HG03280 (cell line): ENCODE results near the gene TENM4.

ENCODE experiments used
- ATAC-seq: cut with Tn5 transposase; IDR thresholded peaks from one replicate; pipeline ENCODE4 v1.9.1; 2021; ENCODE audit warnings: mild to moderate bottlenecking, moderate library complexity; ENCODE audit not compliant: unreplicated experiment

TENM4 gene

DNA sequence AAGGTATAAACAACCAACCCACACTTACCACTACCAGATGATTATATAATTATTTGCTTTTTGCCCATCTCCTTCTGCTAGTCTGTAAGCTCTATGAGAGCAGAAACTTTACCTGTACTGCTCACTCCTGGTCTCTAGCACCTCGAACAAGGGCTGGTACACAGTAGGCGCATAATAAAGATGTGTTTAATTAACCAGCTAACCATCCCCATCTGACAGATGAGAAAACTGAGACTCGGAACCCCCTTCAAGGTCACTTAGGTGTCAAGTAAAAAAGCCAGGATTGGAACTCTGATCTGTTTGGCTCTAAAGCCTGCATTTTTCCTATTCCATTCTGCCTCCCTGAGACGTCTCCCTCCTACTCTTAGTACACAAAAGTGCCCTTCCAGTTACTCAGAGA lies 370.3 kb downstream of the TENM4 start:
- no peak for ATAC-seq

DNA sequence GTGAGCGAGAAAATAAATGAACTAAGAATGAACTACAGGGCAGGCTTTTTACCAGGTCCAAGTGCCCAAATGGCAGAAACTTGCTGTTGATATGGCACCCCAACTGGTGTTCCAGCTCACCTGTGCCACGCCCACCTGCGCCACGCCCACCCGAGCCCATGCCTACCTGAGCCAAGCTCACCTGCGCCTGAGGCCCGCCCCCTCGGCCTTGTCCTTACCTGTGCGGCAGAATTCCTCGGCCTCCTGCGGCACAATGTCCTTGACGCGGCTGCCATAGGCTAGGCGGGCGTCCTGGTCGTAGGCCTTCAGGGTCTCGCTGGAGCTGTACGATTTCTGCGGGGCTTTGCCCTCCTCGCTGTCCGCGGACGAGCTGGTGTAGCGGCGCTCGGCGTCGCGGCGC lies 371.3 kb downstream of the TENM4 start:
- no peak for ATAC-seq

DNA sequence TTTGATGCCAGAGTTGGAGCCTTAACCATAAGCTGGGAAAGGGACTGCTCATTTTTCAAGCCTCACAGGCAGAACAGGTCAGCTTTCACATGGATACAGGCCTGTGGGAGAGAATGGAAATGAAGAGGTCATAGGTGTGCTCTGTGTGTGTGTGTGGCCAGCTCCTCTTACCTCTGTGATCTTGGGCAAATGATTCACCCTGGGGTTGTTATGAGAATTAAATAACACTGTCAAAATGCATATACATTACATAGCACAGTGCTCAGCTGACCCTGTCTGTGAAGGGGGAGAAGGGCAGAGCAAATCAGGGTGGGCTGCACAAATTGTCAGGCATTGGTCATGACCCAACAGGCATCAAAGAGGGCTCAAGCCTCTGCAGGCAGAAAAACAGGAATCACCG lies 372.5 kb downstream of the TENM4 start:
- no peak for ATAC-seq

DNA sequence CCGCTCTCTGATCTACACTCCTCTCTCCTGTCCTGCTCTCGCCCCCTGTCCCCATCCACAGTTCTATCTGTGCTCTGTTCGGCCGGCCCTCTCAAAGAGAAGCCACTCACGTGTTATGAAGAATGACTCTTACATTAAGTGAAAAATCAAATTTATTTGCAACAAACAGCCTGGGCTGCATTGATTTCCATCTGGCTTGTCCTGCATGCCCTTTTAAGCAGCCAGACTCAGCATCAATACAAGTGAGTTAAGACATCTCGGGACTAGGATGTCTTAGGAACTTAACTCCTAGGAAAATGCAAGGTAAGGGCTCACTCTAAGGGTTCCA lies 373.5 kb downstream of the TENM4 start:
- no peak for ATAC-seq

DNA sequence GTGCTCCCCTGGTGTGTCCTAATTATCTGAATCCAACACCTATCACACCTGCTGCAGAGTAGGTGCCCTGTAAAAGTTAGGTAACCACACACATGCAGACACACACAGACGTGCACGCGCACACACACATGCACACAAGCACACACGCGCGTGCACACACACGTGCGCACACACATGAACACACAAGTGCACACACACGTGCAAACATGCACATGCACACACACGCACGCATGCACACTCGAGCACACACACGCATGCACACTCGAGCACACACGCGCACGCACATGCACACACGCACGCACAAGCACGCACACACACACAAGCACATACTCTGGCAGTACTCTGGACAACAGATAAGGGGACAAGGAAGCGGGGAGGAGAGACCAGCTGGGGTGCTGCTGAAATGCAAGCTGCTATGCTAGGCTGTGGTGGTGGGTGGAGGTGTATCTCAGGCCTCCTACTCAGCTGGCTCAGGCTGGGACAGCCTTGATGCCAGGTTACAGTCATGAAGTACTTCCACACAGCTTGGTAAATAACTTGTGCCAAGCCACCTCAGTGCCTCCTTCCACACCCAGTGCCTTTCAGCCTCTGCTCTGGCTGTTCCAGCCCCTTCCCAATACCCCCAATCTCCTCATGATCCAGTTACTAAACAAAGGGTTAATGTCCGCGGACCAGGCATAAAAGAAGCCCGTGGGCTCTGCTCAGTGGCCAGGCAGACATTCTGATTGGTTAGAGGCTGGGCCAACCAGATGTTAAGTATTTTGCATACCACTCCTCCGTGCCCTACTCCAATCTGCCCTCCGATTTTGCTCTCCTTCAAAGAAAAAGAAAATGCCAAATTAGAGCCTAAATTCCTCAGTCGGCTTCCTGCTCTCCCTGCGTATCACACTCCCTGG lies 374.1 kb downstream of the TENM4 start:
- no peak for ATAC-seq

DNA sequence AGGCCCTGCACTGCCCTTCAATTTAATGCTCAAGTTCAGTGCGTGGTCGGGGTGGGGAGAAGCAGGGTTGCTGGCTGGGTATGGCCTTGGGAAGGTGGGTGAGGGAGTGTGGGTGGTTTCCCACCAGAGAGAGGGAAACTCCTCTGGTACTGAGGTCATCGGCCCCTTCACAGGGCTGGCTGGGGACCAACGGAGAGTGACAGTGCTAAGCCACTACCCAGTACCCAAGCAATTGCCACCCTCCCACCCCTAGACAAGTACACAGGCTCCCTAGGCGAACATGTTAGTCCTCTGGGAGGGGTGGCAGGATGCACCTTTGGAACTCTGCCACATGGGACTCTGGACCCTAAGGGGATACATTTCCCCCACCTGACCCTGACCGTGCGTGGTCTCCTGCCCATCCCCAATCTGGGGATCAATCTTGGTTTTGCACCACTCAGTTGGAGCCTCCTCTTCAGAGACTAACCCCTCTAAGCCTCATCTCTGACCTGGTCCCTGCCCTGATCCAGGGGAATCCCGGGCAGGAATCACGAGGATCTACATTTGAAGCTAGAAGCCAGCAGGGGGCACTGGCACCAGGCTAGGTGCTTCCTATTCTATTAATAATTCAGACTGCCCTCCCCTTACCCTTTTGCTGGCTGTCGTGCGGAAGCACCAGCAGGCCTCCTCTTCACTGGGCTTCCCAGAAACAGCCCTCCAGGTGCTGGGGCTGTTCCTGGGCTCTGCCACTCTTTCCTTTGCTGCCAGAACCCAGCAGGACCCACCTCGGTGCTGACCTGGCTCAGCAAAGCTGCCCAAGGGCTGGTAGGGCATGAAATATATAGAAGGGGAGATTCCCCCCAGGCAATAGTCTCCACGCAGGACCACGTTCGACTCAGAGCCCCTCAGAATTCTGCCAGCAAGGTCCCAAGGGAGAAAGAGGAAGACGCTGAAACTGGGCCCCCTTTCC lies 377.7 kb downstream of the TENM4 start:
- no peak for ATAC-seq

DNA sequence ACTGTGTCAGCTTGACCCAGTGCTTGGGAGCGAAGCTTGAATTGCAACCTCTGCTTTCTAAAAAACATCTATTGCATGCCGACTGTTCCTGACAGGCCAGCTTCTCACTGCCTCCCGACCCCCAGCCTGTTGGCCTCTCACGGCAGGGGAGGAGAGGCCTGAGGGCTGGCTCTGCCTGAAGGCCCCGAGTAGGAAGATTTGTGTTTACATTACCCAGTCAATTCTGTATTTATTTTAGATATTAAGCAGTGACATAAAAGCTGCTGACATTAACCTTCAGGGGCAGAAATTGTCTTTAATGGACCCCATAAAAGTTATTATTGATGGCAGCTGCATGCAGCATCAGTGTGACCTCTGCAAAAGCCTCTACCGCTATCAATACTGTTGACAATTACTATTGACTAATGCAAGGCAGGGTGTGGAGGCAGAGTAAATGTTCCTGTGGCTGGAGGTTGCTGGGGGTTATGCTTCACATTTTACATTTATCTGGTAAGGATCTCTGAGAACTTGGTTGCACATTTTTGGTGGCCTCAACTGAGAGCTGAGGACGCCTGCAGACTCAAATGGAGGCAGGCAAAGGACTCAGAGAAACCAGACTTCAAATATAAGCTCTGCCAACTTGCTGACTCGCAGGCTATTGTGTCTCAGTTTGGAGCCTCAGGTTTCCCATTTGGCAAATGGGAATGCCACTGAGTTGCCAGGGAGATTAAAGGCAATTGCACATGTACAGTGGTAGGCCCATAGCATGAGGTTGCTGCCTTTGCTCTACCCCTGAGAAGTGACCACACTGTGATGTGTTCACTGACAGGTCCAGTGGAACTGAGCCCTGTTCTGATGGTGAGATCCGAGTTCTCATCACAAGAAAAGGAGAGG lies 380.5 kb downstream of the TENM4 start:
- ATAC-seq = no peak

DNA sequence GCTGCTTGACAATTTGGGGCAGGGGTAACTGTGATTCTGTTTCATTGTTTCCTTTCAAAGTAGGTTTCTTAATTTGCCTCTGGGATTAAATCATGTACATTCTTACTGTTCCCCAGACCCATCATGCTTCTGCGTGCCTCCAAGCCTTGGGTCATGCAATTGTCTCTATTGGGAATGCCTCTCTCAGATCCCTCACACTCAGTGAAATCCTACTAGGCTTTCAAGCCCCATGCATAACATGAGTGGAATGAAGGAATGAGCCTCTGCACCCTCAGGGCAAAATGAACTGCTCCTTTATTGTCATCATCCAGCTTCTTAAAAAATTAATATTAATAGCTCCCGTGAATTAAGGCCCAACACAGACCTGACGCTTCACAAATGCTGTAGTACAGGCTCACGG lies 381.7 kb downstream of the TENM4 start:
- no peak for ATAC-seq

DNA sequence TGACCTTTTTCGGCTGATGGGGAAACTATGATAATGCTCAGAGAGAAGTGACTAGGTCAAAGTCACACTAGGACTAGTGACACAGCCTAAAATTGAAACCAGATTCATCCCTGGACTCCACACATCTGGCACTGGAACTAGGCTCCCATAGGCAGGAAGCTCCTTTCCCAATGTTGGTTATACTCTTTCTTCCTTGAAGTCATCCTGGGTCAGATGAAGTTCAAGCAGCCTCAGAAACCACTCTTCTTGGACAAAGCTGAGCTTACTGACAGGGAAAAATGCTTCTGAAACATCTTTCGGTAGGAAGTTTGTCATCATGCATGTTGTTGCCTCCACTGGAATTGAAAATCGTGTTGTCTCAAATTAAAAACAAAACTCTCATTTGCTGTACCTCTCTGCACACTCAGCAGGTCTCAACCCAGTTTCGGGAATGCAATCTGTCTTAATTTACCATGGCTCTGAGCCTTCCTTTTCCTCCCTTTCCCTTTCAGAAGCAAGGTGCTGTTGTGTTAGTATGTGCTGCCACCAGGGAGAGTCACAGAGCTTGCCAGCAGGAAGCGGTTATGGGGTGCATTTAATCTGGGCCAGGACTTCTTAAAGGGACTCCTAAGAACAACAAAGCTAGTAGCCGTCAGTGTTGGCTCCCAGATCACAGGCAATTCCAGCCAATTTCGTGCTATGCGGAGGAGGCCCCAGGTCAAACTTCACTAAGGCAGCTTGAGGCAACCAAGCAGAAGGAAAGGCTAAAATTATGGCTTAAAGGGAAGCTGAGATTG lies 384.8 kb downstream of the TENM4 start:
- ATAC-seq = no peak

DNA sequence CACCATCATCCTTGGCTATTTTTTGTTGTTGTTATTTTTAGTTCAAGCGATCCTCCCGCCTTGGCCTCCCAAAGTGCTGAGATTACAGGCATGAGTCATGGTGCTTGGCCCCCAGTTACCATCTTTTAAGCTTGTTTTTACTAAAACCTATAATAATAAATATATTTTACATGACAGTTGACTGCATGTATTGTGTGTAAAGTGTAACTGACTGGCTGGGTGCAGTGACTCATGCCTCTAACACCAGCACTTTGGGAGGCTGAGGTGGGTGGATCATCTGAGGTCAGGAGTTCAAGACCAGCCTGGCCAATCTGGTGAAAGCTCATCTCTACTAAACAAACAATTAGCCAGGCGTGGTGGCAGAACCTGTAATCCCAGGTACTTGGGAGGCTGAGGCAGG lies 386.2 kb downstream of the TENM4 start:
- ATAC-seq = no peak

DNA sequence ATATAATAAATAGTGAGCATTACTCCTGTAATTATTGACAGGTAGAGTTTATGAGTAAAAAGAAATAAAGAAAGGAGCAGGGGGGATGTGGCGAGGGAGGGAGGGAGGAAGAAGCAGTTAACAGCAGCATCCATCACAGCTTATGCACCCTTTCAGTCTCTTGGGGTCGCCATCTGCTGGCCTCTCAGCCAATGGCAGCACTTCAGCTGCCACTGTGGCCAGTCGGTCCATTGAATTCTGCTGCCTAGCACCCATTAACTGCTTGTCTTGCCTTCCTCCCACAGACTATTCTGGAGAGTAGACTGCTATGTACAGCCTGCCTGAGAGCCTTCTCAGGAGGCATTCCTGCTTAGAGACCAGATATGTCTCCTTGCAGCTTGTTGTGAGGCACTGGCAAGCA lies 388.3 kb downstream of the TENM4 start:
- ATAC-seq = no peak

DNA sequence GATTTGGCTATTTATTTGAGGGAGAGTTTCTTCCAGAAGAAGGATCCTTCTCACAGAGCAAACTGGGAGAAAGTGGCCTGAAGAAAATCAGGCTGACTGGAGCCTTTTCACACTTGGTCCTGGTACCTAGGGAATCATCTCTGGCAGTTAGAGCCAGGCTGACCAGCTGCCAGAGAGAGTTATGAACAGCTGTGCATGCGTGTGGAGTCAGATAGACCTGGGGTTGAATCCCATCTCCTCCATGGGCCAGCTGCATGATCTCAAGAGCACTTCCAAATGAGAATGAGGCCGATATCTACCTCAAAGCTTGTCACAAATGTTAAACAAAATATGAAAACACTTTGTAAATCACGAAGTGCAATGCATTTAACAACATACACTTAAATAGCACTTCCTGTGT lies 390.0 kb downstream of the TENM4 start:
- ATAC-seq = no peak

DNA sequence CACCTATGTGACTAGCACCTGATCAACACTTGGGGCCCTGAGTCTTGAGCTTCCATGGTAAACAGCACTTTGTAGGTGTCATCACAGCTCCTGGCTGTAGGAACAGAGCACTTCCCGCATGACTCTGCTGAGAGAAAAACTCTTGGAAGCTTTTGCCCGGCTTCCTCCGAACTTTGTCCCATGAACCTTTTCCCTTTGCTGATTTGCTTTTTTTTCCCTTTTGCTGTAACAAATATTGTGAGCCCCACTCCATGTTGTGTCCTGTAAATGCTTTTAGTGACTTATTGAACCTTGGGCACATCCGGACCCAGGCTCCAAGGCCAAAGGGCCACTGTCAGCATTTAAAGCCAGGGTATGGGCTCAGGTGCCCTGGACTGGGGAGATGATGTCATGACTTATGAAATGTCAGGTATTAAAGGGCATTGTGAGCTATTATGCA lies 391.1 kb downstream of the TENM4 start:
- ATAC-seq = no peak

DNA sequence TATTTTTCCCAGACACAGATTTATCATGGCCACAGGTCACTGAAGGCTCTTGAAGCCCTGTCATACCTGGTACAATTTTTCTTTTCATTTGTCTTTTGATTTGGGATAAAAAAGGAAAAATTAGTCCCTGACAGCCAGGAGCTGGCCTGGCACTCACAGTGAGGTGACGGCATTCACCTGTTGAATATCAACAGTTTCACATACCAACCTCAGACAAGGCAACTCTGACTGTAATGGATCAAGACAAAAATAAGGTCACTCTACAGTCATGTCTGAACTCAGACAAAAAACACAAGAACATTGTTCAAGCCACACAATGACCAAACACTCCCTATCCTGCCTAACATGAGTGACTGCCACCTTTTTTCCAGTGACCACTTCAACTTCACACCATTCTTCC lies 392.9 kb downstream of the TENM4 start:
- ATAC-seq = no peak

DNA sequence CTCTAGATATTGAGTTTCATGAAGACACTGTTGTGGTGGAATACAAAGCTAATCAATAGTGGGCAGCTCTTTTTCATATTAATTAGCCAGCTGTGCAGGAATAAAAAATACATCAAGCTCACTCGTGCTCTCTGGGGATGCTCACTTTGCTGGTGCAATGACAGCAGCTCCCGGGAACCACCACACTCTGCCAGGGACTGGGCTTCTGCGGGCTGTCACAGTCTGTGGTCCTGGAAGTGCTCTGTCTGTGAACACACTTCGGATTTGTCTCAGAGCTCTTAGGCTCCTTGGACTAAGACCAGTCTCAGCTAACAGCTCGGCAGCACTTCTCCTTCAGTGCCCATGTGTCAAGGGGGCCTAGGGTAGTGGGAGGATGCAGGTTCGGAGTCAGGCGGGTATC lies 393.5 kb downstream of the TENM4 start:
- no peak for ATAC-seq

DNA sequence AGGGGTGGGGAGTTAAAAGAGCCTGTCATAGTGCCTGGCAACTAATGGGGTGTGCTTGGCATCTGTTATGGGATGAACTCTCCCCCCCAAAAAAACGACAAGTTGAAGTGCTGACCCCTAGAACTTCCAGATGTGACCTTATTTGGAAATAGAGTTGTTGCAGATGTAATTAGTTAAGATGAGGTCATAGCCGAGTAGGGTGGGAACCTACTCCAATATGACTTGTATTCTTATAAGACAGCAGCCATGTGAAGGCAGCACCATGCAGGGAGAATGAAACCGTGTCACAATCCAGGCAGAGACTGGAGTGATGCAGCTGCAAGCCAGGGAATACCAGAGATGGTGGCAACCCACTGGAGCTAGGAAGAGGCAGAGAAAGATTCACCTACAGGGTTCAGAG lies 394.5 kb downstream of the TENM4 start:
- ATAC-seq = no peak

DNA sequence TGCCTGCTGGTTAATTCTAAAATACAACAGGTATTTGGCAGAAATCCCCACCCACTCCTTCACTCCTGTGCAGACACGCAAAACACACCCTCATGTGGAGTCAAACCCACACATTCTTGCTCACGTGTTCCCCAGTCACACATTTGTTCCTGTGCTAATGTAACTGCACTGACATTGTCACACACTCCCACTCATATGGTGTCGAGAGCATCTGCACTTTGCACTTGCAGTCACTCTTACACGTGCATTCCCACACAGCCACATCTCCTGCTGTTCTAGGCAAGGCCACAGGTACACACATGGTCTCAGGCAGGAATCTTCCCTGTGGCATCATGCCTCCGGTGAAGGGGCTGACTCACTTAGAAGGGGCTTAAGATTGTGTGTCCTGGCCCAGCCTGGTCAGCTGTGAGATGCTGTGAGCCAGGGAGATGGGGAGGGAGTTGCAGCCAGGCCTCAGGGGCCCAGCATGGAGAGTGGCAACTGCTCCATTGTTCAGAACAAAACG lies 395.0 kb downstream of the TENM4 start:
- no peak for ATAC-seq

DNA sequence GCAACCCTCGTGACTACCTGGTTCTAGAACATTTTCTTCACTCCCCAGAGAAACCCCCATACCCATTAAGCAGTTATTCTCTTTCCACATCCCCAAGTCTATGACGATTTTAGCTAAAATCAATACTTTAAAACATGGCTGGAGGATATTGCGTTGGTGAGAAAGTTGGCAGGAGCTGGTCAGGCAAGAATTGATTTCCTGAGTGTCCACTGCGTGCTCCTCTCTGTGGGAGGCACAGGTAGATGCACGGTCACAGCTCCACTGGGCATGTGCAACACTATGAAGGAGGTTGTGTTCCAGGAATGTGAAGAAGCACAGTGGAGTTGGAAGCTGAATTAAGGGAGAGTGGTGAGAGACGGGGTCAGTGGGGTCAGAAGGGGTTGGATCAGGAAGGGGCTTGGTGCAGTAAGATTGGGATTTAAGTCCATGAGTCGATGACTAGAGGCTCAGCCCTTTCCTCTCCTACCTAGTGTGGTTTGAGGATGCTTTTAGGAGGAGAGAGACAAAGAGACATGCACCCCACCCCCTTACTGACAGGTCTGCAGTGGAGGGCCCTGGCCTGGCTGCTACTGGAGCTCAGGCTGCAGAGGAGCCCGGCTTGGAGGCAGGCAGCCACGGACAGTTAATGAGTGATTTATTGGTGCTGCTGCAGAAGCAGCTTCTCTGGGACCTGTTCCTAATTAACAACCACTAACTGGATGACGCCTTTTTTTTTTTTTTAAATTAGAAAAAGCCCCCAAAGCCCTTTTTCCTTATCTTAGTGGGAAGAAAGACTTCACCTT lies 395.6 kb downstream of the TENM4 start:
- ATAC-seq = no peak

DNA sequence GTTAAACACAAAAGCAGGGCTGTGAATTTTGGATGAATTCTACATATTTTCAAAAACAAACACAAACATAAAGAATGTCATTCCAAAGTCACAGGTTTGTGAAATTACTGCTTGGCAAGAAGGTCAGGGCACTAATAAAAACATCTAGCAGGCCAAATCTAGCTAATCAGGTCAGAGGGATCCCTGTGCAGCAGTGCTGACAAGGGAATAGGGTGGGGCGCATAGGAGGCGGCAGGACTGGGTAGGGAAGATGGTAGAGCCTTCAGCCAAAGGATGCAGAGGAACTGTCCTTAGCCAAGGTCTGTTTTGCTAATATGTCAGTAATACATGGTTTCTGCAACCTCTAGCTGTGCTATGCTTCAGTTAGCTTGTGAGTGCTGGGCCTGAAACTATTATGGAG lies 396.6 kb downstream of the TENM4 start:
- no peak for ATAC-seq
